ENCODE data around the gene RFX4. TPM values are rescaled to one million over a fixed set of nuclear protein-coding genes. Genes with fewer than 3 reads are reported as not detected.

The RFX4 gene
- total and polyA plus RNA-seq, 10 of the 15 experiments (the other 5 are each of a cell fraction or from before 2014, with no cell fraction given): 0.02 to 0.23 TPM; not detected in 8

DNA sequence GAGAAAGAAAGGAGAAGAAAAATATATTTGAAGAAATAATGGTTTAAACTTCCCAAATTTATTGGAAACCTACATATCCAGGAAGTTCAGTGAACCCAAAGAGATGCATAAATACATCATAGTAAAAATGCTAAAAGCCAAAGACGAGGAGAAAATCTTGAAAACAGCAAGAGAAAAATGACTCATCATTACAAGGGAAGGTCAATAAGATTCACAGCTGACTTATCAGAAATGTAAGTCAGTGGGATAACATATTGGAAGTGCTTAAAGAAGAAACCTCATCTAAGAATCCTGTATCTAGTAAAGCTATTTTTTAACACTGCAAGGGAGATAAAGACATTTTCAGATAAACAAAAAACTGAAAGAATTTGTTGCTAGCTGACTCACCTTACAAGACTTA is 211.6 kb downstream of the RFX4 start:
- CTCF ChIA-PET: interaction anchor here (1.2 kb wide), 1 partner anchor 46 kb away, joined by 5 read pairs; no protein-coding TSS in a partner anchor
- H3K79me2 ChIP-seq (ENCODE audit: control insufficient read depth, insufficient read depth, low read length): no peaks in the 10 kb centered on the region

More for the DNA sequence above, 211.6 kb downstream of the RFX4 start:
- DNase-seq (ENCODE audit: low read depth, low spot score) (no peak), FAIRE-seq (no peak), ATAC-seq (no peak)
- H3K9ac ChIP-seq (ENCODE audit: control insufficient read depth, insufficient read depth, low read length): no peak overlapping the region
- in situ Hi-C loops (cut with MboI) (no loop called here), intact Hi-C loops (cut with micrococcal nuclease; ENCODE audit: unreplicated experiment) (no loop called here)
- H2AFZ ChIP-seq (ENCODE audit: control insufficient read depth, low read depth, low read length): no peak overlapping the region
- no peaks in the 10 kb centered on the region for H3K4me1 ChIP-seq (ENCODE audit: control insufficient read depth, insufficient read depth, low read length)
- H3K27ac ChIP-seq (ENCODE audit: control insufficient read depth, insufficient read depth): no peak overlapping the region
- SMC1A ChIA-PET (ENCODE audit: uncharacterized antibody, unreplicated experiment): interaction anchor here (0.8 to 1.0 kb wide), 2 partner anchors 9 to 39 kb away, joined by 3 read pairs; no protein-coding TSS in a partner anchor
- no TSS peak for BruUV-seq (replicated peaks)
- H3K4me3 ChIP-seq: no peak overlapping the region
- H3K36me3 ChIP-seq (ENCODE audit: control insufficient read depth in 2 of 2, insufficient read depth in 2 of 2, low read length in 1 of 2): peaks cover 3 to 12% of the 10 kb centered on the region in 2 experiments; a peak in 3 of 4 replicates
- H4K20me1 ChIP-seq (ENCODE audit: control insufficient read depth, insufficient read depth): no peaks in the 10 kb centered on the region
- no peak overlapping the region for H3K4me2 ChIP-seq (ENCODE audit: control insufficient read depth, insufficient read depth)
- TF ChIP-seq, protein P1, sequence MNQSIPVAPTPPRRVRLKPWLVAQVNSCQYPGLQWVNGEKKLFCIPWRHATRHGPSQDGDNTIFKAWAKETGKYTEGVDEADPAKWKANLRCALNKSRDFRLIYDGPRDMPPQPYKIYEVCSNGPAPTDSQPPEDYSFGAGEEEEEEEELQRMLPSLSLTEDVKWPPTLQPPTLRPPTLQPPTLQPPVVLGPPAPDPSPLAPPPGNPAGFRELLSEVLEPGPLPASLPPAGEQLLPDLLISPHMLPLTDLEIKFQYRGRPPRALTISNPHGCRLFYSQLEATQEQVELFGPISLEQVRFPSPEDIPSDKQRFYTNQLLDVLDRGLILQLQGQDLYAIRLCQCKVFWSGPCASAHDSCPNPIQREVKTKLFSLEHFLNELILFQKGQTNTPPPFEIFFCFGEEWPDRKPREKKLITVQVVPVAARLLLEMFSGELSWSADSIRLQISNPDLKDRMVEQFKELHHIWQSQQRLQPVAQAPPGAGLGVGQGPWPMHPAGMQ (IDR thresholded peaks at IDR 0.05; ENCODE audit: borderline replicate concordance): no peak
- no peak for TF ChIP-seq GATAD2B (conservative IDR thresholded peaks at IDR 0.05; ENCODE audit: low read depth)
- no peak for TF ChIP-seq RAD21 (IDR thresholded peaks at IDR 0.05; ENCODE audit: insufficient read depth, low read depth, low read length)
- TF ChIP-seq, protein P2, sequence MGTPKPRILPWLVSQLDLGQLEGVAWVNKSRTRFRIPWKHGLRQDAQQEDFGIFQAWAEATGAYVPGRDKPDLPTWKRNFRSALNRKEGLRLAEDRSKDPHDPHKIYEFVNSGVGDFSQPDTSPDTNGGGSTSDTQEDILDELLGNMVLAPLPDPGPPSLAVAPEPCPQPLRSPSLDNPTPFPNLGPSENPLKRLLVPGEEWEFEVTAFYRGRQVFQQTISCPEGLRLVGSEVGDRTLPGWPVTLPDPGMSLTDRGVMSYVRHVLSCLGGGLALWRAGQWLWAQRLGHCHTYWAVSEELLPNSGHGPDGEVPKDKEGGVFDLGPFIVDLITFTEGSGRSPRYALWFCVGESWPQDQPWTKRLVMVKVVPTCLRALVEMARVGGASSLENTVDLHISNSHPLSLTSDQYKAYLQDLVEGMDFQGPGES (IDR thresholded peaks at IDR 0.05): no peak
- TF ChIP-seq, protein P3, sequence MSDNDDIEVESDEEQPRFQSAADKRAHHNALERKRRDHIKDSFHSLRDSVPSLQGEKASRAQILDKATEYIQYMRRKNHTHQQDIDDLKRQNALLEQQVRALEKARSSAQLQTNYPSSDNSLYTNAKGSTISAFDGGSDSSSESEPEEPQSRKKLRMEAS (IDR thresholded peaks at IDR 0.05; ENCODE audit: low read depth, low read length): no peak
- no peak for TF ChIP-seq CEBPB (IDR thresholded peaks at IDR 0.05; ENCODE audit: borderline replicate concordance in 1 of 2, low read depth in 2 of 2, low read length in 2 of 2)
- TF ChIP-seq, protein P4, sequence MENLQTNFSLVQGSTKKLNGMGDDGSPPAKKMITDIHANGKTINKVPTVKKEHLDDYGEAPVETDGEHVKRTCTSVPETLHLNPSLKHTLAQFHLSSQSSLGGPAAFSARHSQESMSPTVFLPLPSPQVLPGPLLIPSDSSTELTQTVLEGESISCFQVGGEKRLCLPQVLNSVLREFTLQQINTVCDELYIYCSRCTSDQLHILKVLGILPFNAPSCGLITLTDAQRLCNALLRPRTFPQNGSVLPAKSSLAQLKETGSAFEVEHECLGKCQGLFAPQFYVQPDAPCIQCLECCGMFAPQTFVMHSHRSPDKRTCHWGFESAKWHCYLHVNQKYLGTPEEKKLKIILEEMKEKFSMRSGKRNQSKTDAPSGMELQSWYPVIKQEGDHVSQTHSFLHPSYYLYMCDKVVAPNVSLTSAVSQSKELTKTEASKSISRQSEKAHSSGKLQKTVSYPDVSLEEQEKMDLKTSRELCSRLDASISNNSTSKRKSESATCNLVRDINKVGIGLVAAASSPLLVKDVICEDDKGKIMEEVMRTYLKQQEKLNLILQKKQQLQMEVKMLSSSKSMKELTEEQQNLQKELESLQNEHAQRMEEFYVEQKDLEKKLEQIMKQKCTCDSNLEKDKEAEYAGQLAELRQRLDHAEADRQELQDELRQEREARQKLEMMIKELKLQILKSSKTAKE (IDR thresholded peaks at IDR 0.05; ENCODE audit: low read depth, poor library complexity, severe bottlenecking): no peak
- RAD21 ChIA-PET (ENCODE audit: unreplicated experiment): no interaction called here
- no peaks in the 10 kb centered on the region for H3K27me3 ChIP-seq (replicated peaks in 1 of 2; ENCODE audit: control insufficient read depth in 2 of 2, insufficient read depth in 2 of 2, low read length in 1 of 2)
- no peaks in the 10 kb centered on the region; the same call in 2 of the 3 replicates for H3K9me3 ChIP-seq (replicated peaks; ENCODE audit: control insufficient read depth, insufficient read depth, low read length)
- POLR2A ChIA-PET: no interaction called here
- WGBS (ENCODE audit: insufficient coverage, insufficient replicate concordance, low lambda C conversion rate, missing lambda C conversion rate): 65% methylated on average over 1 of the region's 1 CpG

Data from GM12878 (cell line).